Karpas-422 (cell line): ENCODE measurements around the gene PPIE. TPM values are rescaled to one million over a fixed set of nuclear protein-coding genes. Genes with fewer than 3 reads are reported as not detected.

Experiments used
- DNase-seq: peaks from one replicate; pipeline ENCODE4 v3.0.0-alpha.2; 2015
- H2AFZ ChIP-seq: fragments of 200-600 bp; sonication (generic); 2 replicates; pipeline ENCODE4 v1.6.1; 2014; ENCODE audit warnings: antibody characterized with exemption, low read length, mixed read lengths
- H3K27ac ChIP-seq: fragments of 200-600 bp; sonication (generic); 2 replicates; pipeline ENCODE4 v1.5.1; 2014; ENCODE audit warnings: mild to moderate bottlenecking, low read length, moderate library complexity
- H3K27me3 ChIP-seq: fragments of 200-600 bp; sonication (generic); 2 replicates; pipeline ENCODE4 v1.6.1; 2014; ENCODE audit warnings: low read length, mixed read lengths
- H3K36me3 ChIP-seq: fragments of 200-600 bp; sonication (generic); 2 replicates; pipeline ENCODE4 v1.6.1; 2014; ENCODE audit warnings: low read length, mixed read lengths; ENCODE audit not compliant: insufficient read depth
- H3K4me1 ChIP-seq: fragments of 200-600 bp; sonication (generic); 2 replicates; pipeline ENCODE4 v1.6.1; 2014; ENCODE audit warnings: mild to moderate bottlenecking, low read length, mixed read lengths
- H3K4me2 ChIP-seq: fragments of 200-600 bp; sonication (generic); 2 replicates; pipeline ENCODE4 v1.6.1; 2014; ENCODE audit warnings: low read length, low read depth, mild to moderate bottlenecking; ENCODE audit not compliant: poor library complexity, severe bottlenecking
- H3K4me3 ChIP-seq: fragments of 200-600 bp; sonication (generic); 2 replicates; pipeline ENCODE4 v1.5.1; 2014; ENCODE audit warnings: mild to moderate bottlenecking, antibody characterized with exemption, low read length, mixed read lengths
- H3K79me2 ChIP-seq: fragments of 200-600 bp; sonication (generic); 2 replicates; pipeline ENCODE4 v1.6.1; 2014; ENCODE audit warnings: mild to moderate bottlenecking, low read length, mixed read lengths
- H3K9ac ChIP-seq: fragments of 200-600 bp; sonication (generic); 2 replicates; pipeline ENCODE4 v1.6.0; 2014; ENCODE audit warnings: low read length
- H3K9me2 ChIP-seq: fragments of 200-600 bp; sonication (generic), shearing (Covaris generic); replicated peaks from 2 replicates; pipeline ENCODE4 v1.6.0; 2014; ENCODE audit warnings: mild to moderate bottlenecking, low read length, moderate library complexity; ENCODE audit not compliant: insufficient read depth
- H3K9me3 ChIP-seq: fragments of 300-700, 200-600 bp; sonication (generic); 2 replicates; pipeline ENCODE4 v1.6.1; 2014; ENCODE audit warnings: low read length, mixed read lengths
- H4K20me1 ChIP-seq: fragments of 200-600 bp; sonication (generic); 2 replicates; pipeline ENCODE4 v1.6.1; 2014; ENCODE audit warnings: mild to moderate bottlenecking, antibody characterized with exemption, low read length, low read depth; ENCODE audit not compliant: insufficient read depth
- small RNA-seq: library from RNA; depleted of rRNA; stranded (forward); fragments of <200 nt; gene quantifications from one replicate; pipeline ENCODE3, GENCODE V24; 2014
- total RNA-seq: library from RNA; depleted of rRNA; stranded (reverse); fragments of >200 nt; shearing (Covaris generic); gene quantifications from 2 replicates; pipeline ENCODE4 v1.2.3, GENCODE V29; 2014; ENCODE audit warnings: low replicate concordance; rRNA removed

The PPIE gene
- total RNA-seq, 1 experiment from 2014 or later = 21.3 TPM

DNA sequence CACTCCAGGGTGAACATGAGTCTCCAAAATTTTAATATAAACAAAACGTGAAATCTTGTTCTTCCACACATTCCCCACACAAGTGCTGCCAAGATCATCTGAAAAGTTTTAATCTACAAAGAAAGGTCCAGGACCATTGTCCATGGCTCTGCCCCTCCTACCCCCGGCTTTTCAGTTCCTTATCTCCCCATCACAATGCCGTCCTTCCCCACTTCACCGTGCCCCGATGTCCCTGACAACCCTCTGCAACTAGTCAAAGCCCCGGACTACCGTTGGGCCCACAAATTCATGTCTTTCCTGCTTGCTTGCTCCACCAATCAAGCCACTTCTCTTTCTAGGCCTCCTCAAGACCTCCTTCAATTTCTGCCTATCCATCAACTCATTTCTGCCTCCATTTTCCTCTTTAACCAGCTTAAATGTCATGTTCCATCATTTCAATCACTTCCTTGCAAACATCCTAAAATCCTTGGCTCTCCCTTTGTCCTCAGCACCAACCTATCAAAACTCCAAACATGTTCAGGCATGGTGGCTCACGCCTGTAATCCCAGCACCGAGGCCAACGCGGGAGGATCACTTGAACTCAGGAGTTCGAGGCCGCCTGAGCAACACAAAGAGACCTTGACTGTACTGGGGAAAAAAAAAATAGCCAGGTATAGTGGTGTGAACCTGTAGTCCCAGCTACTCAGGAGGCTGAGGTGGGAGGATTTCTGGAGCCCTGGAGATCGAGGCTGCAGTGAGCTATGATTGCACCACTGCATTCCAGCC lies 64.0 kb downstream of the PPIE start:
- DNase-seq = no peak
- Histone ChIP-seq H3K79me2 (no peaks in the 10 kb centered on the region), H4K20me1 (no peaks in the 10 kb centered on the region), H3K4me3 (no peak overlapping the region), H3K9me2 (no peaks in the 10 kb centered on the region), H3K4me2 (no peak overlapping the region), H3K9ac (no peak overlapping the region), H3K27me3 (no peaks in the 10 kb centered on the region), H2AFZ (no peak overlapping the region), H3K27ac (no peak overlapping the region), H3K4me1 (peaks cover 11% of the 10 kb centered on the region), H3K36me3 (no peaks in the 10 kb centered on the region), H3K9me3 (no peaks in the 10 kb centered on the region)

GRCh38 chr1:39805385-39805784 lies 66.7 kb downstream of the PPIE start:
- no peak overlapping the region for H3K4me2 ChIP-seq
- no peaks in the 10 kb centered on the region for H3K79me2 ChIP-seq
- H3K27ac ChIP-seq = no peak overlapping the region
- no peaks in the 10 kb centered on the region for H4K20me1 ChIP-seq
- H3K27me3 ChIP-seq = no peaks in the 10 kb centered on the region
- no peak overlapping the region for H3K4me3 ChIP-seq
- no peaks in the 10 kb centered on the region for H3K9me2 ChIP-seq
- H3K9me3 ChIP-seq = no peaks in the 10 kb centered on the region
- H3K4me1 ChIP-seq = no peaks in the 10 kb centered on the region
- no peak for DNase-seq
- no peak overlapping the region for H3K9ac ChIP-seq
- no peaks in the 10 kb centered on the region for H3K36me3 ChIP-seq
- no peak overlapping the region for H2AFZ ChIP-seq

DNA sequence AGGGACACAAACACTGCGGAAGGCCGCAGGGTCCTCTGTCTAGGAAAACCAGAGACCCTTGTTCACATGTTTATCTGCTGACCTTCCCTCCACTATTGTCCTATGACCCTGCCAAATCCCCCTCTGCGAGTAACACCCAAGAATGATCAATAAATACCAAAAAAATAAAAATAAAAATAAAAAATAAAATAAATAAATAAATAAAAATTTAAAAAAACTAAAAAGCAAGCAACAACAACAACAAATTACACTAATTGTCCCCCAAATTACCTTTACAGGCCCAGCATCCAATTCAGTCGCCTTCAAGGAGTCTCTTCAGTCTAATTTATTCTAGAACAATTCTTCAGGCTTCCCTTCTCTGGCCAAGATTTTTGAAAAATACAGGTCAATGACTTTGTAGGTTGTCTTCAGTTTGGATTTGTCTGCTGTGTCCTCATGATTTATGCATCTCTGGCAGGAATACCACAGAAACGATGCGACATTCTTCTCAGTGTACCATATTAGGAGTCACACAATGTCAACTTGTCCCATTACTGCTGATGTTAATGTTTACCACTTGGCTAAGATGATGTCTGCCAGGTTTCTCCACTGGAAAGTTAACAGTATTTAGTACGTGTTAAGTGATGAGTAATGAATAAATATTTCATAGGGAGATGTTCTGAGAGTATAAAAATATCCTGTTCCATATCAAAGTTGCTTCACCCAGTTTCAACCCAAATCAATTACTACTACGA lies 70.3 kb downstream of the PPIE start:
- H4K20me1 ChIP-seq = no peaks in the 10 kb centered on the region
- no peaks in the 10 kb centered on the region for H3K27me3 ChIP-seq
- H3K9me3 ChIP-seq = no peaks in the 10 kb centered on the region
- no peak overlapping the region for H3K4me3 ChIP-seq
- DNase-seq = no peak
- no peak overlapping the region for H3K27ac ChIP-seq
- no peak overlapping the region for H3K9ac ChIP-seq
- H2AFZ ChIP-seq = no peak overlapping the region
- no peaks in the 10 kb centered on the region for H3K9me2 ChIP-seq
- H3K4me2 ChIP-seq = no peak overlapping the region
- no peaks in the 10 kb centered on the region for H3K36me3 ChIP-seq
- no peaks in the 10 kb centered on the region for H3K4me1 ChIP-seq
- H3K79me2 ChIP-seq = no peaks in the 10 kb centered on the region

- Histone ChIP-seq H3K27me3 (no peaks in the 10 kb centered on the region), H3K9me2 (no peaks in the 10 kb centered on the region), H3K79me2 (no peaks in the 10 kb centered on the region), H3K27ac (no peak overlapping the region), H3K9me3 (no peaks in the 10 kb centered on the region), H2AFZ (no peak overlapping the region), H3K36me3 (no peaks in the 10 kb centered on the region), H3K9ac (no peak overlapping the region), H3K4me1 (peaks cover 11% of the 10 kb centered on the region), H4K20me1 (no peaks in the 10 kb centered on the region), H3K4me2 (no peak overlapping the region), H3K4me3 (no peak overlapping the region)
- DNase-seq = peak; percentile 29
These were observed 74.2 kb downstream of the PPIE start for GRCh38 chr1:39812913-39813312.

Small RNA genes lying within 50 kb of the gene (small RNA-seq; reads per million reads assigned to genes)
- gene AL033527.1 = not detected
- not detected for gene RNU7-121P

Other genes starting within 250 kb of the PPIE start
- gene BMP8A, start 247.2 kb upstream of the PPIE start, total RNA-seq = not detected in 2 replicates
- gene PABPC4, start 162.1 kb upstream of the PPIE start, total RNA-seq = 128 and 180 TPM in 2 replicates
- gene HEYL, start 99.2 kb upstream of the PPIE start, total RNA-seq = not detected in 2 replicates
- 0.52 and 0.61 TPM in 2 replicates for gene NT5C1A, start 66.8 kb upstream of the PPIE start, total RNA-seq
- 0.15 TPM in 1 of 2 replicates, not detected in the other for gene HPCAL4, start 47.4 kb upstream of the PPIE start, total RNA-seq
- gene OXCT2, start 32.5 kb downstream of the PPIE start, total RNA-seq = not detected in 2 replicates
- not detected in 2 replicates for gene BMP8B, start 50.0 kb downstream of the PPIE start, total RNA-seq
- gene TRIT1, start 144.6 kb downstream of the PPIE start, total RNA-seq = 43.6 and 50.3 TPM in 2 replicates
- 1.5 TPM in 2 replicates for gene MYCL, start 163.0 kb downstream of the PPIE start, total RNA-seq
- 11.6 and 20.8 TPM in 2 replicates for gene MFSD2A, start 216.3 kb downstream of the PPIE start, total RNA-seq